TTC549 (cell line): ENCODE measurements around the gene SLC9A3.

Source experiments
- FAIRE-seq: peaks from 2 replicates; lab custom pipeline; 2012; peaks lifted over from hg19 to GRCh38; lab: Jason Lieb, UNC

The SLC9A3 gene

GRCh38 chr5:442335-443238 lies 81.7 kb downstream of the SLC9A3 start, which contains the start of gene EXOC3:
EXOC3 (plus strand) TSS chr5:443176; CDS start chr5:446206, 3,030 bp downstream.
- FAIRE-seq = no peak

GRCh38 chr5:441996-442334 lies 82.3 kb downstream of the SLC9A3 start:
- no peak for FAIRE-seq

GRCh38 chr5:440401-441201 lies 83.6 kb downstream of the SLC9A3 start:
- no peak for FAIRE-seq

- FAIRE-seq = no peak
These were observed 84.6 kb downstream of the SLC9A3 start for GRCh38 chr5:439636-440035.

GRCh38 chr5:439181-439580 lies 85.1 kb downstream of the SLC9A3 start:
- no peak for FAIRE-seq

- no peak for FAIRE-seq
These were observed 85.7 kb downstream of the SLC9A3 start for GRCh38 chr5:438481-438981.

GRCh38 chr5:437281-437771 lies 86.9 kb downstream of the SLC9A3 start:
- no peak for FAIRE-seq

- no peak for FAIRE-seq
These were observed 87.6 kb downstream of the SLC9A3 start for GRCh38 chr5:436641-436975.

GRCh38 chr5:435961-436640 lies 88.1 kb downstream of the SLC9A3 start:
- no peak for FAIRE-seq

GRCh38 chr5:435156-435790 lies 89.0 kb downstream of the SLC9A3 start:
- no peak for FAIRE-seq

GRCh38 chr5:434443-435146 lies 89.7 kb downstream of the SLC9A3 start:
- FAIRE-seq = no peak

- FAIRE-seq = no peak
These were observed 90.4 kb downstream of the SLC9A3 start for GRCh38 chr5:433836-434235.

GRCh38 chr5:432928-433791 lies 91.1 kb downstream of the SLC9A3 start:
- no peak for FAIRE-seq

GRCh38 chr5:432201-432927 lies 91.9 kb downstream of the SLC9A3 start:
- FAIRE-seq = no peak

GRCh38 chr5:431711-432050 lies 92.6 kb downstream of the SLC9A3 start:
- FAIRE-seq = no peak

GRCh38 chr5:431001-431710 lies 93.1 kb downstream of the SLC9A3 start:
- FAIRE-seq = no peak

GRCh38 chr5:430214-430925 lies 93.9 kb downstream of the SLC9A3 start:
- no peak for FAIRE-seq

GRCh38 chr5:429453-430188 lies 94.6 kb downstream of the SLC9A3 start:
- FAIRE-seq = no peak
